Subcutaneous abdominal adipose tissue (tissue), 5 donors: Measurements from ENCODE around the gene LRP1-AS.

Experiments used
- H3K27ac ChIP-seq: one replicate; pipeline ENCODE4 v1.7.0; 2013; ENCODE audit warnings: low read depth, mild to moderate bottlenecking, inconsistent platforms, low read length, moderate library complexity
- H3K27me3 ChIP-seq, 5 donors: one replicate each; pipeline ENCODE4 v1.7.0; 2013; ENCODE audit warnings: low read length in 5 of 5, inconsistent platforms in 1 of 5; ENCODE audit not compliant: control insufficient read depth in 5 of 5, insufficient read depth in 4 of 5
- H3K36me3 ChIP-seq, 5 donors: one replicate each; pipeline ENCODE4 v1.7.0; 2013; ENCODE audit warnings: low read length in 5 of 5; ENCODE audit not compliant: control insufficient read depth in 5 of 5, insufficient read depth in 5 of 5
- H3K4me1 ChIP-seq, 5 donors: one replicate each; pipeline ENCODE4 v1.7.0; 2013; ENCODE audit warnings: low read length in 5 of 5, mild to moderate bottlenecking in 3 of 5, moderate library complexity in 1 of 5; ENCODE audit not compliant: control insufficient read depth in 5 of 5, insufficient read depth in 5 of 5
- H3K4me3 ChIP-seq, 5 donors: one replicate each; pipeline ENCODE4 v1.7.0; 2013; ENCODE audit warnings: low read length in 5 of 5, low read depth in 1 of 5
- H3K9ac ChIP-seq, 5 donors: one replicate each; pipeline ENCODE4 v1.7.0; 2013; ENCODE audit warnings: low read length in 5 of 5, mild to moderate bottlenecking in 4 of 5, moderate library complexity in 3 of 5
- H3K9me3 ChIP-seq, 5 donors: one replicate each; pipeline ENCODE4 v1.7.0; 2013; ENCODE audit warnings: low read length in 5 of 5; ENCODE audit not compliant: control insufficient read depth in 5 of 5
- donor health status: healthy.
- donor health status: healthy.
- donor health status: healthy.
- donor health status: healthy.
- donor health status: healthy.

LRP1-AS gene

DNA sequence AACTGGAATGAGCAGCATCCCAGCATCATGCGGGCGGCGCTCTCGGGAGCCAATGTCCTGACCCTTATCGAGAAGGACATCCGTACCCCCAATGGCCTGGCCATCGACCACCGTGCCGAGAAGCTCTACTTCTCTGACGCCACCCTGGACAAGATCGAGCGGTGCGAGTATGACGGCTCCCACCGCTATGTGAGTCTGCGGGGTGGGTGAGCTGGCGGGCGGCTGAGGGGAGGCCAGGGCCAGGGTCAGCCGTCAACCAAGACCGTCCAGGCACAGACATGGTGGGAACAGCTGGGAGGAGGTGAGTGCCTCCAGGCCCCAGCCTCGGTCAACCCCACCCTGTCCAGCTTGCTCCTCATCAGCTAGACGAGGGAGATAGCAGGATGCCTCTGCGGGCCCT, 43.4 kb upstream of the LRP1-AS start:
- H3K27me3 ChIP-seq = no peaks in the 10 kb centered on the region
- peaks cover 0 to 15% (median 5%) of the 10 kb centered on the region in 5 donors for H3K4me1 ChIP-seq
- H3K9me3 ChIP-seq = no peaks in the 10 kb centered on the region
- H3K36me3 ChIP-seq = peaks cover 0 to 100% (median 100%) of the 10 kb centered on the region in 5 donors
- no peak overlapping the region for H3K4me3 ChIP-seq
- no peak overlapping the region for H3K9ac ChIP-seq
- H3K27ac ChIP-seq = no peak overlapping the region

DNA sequence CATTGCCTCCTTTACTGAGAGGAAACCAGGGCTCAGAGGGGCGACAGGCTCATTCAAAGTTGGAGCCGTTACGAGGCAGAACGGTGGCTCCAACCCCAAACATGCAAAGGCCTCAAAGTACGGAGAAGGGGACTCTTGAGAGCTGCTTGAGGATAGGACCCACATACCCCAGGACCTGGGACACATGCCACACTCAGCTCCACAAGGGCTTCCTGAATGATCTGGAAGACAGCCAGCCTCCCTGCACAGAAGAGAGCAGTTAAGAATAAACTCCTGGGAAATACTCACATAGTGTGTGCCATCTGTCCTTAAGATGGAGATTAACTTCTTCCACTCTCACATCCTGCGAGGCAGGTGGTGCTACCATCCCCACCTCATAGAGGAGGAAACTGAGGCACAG, 42.6 kb upstream of the LRP1-AS start:
- Histone ChIP-seq H3K27me3 (no peaks in the 10 kb centered on the region), H3K27ac (no peak overlapping the region), H3K4me3 (no peak overlapping the region), H3K9me3 (no peaks in the 10 kb centered on the region), H3K4me1 (peaks cover 0 to 15% (median 5%) of the 10 kb centered on the region in 5 donors), H3K36me3 (peaks cover 0 to 100% (median 100%) of the 10 kb centered on the region in 5 donors), H3K9ac (no peak overlapping the region)

DNA sequence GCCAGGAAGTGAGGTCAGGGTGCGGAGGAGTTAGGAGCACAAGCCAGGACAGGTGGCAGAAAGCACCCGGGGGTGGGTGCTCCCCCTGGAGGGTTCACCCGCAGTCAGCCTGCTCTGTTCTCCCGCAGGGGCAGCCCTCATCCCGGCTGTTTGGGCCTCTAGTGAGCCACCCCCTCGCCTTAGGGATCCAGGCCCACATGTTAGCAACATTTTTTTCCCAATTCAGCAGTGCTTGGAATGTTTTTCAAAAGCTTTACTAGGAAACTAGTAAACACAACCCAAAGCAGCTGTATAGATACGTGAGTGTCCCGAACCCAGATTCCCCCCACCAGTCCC, 40.6 kb upstream of the LRP1-AS start:
- Histone ChIP-seq H3K9me3 (no peaks in the 10 kb centered on the region), H3K9ac (no peak overlapping the region), H3K4me3 (no peak overlapping the region), H3K4me1 (peaks cover 0 to 14% (median 3%) of the 10 kb centered on the region in 5 donors), H3K36me3 (peaks cover 0 to 100% (median 100%) of the 10 kb centered on the region in 5 donors), H3K27ac (no peak overlapping the region), H3K27me3 (no peaks in the 10 kb centered on the region)

DNA sequence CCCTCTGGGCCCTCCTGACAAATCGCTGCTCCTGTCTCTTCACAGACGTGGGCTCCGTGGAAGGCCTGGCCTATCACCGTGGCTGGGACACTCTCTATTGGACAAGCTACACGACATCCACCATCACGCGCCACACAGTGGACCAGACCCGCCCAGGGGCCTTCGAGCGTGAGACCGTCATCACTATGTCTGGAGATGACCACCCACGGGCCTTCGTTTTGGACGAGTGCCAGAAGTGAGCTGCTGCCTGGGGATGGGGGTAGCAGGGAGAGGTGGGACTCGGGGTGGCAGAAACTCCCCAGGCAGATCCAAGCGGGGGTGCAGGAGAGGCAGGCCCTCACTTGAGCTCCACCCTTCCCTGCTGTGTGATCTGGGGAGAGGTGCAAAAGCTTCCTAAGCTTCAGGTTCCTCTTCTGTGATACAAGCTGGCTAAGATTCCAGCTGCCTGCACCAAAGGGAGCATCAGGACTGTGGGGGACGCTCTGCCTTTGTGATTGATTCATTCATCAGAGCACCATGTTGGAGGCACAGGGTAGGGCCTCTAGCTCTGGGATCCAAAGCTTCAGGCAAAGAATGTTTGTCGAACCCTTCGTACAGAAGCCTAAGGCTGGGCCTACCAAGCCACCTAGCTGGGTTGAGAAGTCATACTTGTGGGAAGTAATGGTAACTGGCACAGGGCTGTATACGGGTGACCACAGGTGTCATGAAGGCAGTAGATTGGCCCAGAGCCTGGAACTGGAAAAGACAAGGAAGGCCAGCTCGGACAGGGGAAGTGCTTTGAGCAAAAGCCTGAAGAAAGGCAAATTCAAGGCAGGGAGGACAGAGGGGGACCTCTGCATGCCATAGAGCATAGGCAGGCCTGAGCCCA, 40.0 kb upstream of the LRP1-AS start:
- peaks cover 0 to 100% (median 95%) of the 10 kb centered on the region in 5 donors for H3K36me3 ChIP-seq
- no peak overlapping the region for H3K27ac ChIP-seq
- H3K9me3 ChIP-seq = no peaks in the 10 kb centered on the region
- H3K27me3 ChIP-seq = no peaks in the 10 kb centered on the region
- no peak overlapping the region for H3K9ac ChIP-seq
- H3K4me3 ChIP-seq = no peak overlapping the region
- H3K4me1 ChIP-seq = peaks cover 0 to 8% (median 0%) of the 10 kb centered on the region in 5 donors

DNA sequence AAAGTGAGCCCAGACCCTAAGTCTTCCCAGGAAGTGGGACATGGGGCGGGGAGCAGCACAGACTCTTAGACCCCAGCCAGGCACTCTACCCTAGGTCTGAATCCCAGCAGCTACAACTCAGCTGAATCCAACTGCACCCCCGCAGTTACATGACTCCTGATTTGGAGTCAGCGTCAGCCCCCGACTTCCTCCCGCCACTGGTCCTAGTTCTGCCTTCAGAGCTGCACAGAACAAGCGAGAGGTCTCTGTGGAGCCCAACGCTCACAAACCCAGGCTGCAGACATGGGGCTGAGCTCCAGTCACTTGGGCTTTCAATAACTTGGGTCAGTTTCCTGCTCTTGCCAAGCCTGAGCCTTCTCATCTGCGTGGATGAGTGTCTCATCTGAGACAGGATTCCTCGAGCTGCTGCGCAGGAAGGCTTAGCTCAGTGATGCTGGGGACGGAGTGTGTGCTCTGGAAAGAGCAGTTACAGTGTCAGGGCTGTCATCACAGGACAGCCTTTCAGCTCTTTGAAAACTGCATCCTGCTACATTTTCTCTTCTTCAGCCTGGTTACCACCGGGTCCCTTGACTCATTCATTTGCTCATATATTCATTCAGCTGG, 38.6 kb upstream of the LRP1-AS start:
- peaks cover 0 to 21% (median 5%) of the 10 kb centered on the region in 5 donors for H3K4me1 ChIP-seq
- no peaks in the 10 kb centered on the region for H3K9me3 ChIP-seq
- no peak overlapping the region for H3K9ac ChIP-seq
- H3K36me3 ChIP-seq = peaks cover 0 to 95% (median 86%) of the 10 kb centered on the region in 5 donors
- no peak overlapping the region for H3K4me3 ChIP-seq
- H3K27me3 ChIP-seq = no peaks in the 10 kb centered on the region
- no peak overlapping the region for H3K27ac ChIP-seq

- H3K9ac ChIP-seq = no peak overlapping the region
Measured at GRCh38 chr12:57185403-57185802, 38.0 kb upstream of the LRP1-AS start.

DNA sequence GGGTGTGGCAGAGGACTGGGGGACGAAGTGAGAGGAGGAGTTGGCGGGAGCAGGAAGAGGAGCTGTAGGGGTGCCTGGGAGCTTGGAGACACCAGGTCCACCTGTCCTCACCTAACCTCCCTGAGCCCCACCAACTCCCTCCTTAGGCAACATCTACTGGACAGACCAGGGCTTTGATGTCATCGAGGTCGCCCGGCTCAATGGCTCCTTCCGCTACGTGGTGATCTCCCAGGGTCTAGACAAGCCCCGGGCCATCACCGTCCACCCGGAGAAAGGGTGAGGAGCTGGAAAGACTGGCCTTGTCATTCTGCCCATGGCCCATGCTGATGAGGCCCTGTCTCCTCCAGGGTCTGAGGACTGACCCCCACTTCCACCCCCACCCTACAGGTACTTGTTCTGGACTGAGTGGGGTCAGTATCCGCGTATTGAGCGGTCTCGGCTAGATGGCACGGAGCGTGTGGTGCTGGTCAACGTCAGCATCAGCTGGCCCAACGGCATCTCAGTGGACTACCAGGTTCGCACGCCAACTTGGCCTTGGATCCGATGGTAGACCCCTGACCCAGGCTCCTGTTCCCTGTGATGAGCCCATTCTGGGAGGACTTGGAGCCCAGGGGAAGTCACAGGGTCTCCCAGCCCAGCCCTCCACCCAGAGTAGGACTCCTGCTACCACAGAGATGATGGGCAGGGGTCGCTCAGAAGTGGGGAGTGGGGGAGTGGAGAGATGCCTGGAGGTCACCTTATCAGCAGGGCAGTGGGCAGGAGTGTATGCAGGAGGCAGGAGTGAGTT, 36.7 kb upstream of the LRP1-AS start:
- no peak overlapping the region for H3K9ac ChIP-seq
- H3K9me3 ChIP-seq = no peaks in the 10 kb centered on the region
- H3K27ac ChIP-seq = no peak overlapping the region
- no peak overlapping the region for H3K4me3 ChIP-seq
- H3K27me3 ChIP-seq = no peaks in the 10 kb centered on the region
- H3K4me1 ChIP-seq = peaks cover 0 to 27% (median 12%) of the 10 kb centered on the region in 5 donors
- H3K36me3 ChIP-seq = peaks cover 0 to 95% (median 86%) of the 10 kb centered on the region in 5 donors

More at GRCh38 chr12:57185403-57185802, 38.0 kb upstream of the LRP1-AS start:
- no peak overlapping the region for H3K27ac ChIP-seq
- H3K4me1 ChIP-seq = peaks cover 0 to 27% (median 12%) of the 10 kb centered on the region in 5 donors
- H3K27me3 ChIP-seq = no peaks in the 10 kb centered on the region
- H3K9me3 ChIP-seq = no peaks in the 10 kb centered on the region
- no peak overlapping the region for H3K4me3 ChIP-seq
- H3K36me3 ChIP-seq = peaks cover 0 to 95% (median 86%) of the 10 kb centered on the region in 5 donors

DNA sequence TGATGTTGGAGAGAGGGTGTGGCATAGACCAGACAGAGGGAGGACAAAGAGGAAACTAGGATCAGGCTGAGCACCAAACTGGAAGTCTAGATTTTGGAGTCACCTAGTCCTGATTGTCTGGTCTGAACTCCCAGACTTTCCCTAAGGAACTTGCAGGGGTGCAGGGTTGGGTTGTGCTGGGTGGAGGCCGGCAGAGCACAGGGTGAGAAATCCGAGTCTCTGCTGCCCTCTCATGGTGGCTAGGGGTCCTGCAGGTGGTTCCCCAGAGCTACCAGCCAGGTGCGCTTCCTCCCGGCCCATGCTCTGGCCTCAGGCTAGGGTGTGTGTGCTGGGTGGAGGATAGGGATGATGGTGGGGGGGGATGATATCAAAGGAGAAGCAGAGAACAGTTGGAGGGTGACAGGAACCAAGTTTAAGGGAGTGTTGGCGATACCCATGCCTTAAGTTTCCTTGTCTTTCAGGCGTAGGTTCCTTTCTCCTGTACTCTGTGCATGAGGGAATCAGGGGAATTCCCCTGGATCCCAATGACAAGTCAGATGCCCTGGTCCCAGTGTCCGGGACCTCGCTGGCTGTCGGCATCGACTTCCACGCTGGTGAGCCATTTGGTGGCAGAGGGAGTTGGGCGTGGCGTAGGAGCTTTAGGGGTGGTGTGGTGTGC, 35.6 kb upstream of the LRP1-AS start:
- peaks cover 0 to 95% (median 86%) of the 10 kb centered on the region in 5 donors for H3K36me3 ChIP-seq

DNA sequence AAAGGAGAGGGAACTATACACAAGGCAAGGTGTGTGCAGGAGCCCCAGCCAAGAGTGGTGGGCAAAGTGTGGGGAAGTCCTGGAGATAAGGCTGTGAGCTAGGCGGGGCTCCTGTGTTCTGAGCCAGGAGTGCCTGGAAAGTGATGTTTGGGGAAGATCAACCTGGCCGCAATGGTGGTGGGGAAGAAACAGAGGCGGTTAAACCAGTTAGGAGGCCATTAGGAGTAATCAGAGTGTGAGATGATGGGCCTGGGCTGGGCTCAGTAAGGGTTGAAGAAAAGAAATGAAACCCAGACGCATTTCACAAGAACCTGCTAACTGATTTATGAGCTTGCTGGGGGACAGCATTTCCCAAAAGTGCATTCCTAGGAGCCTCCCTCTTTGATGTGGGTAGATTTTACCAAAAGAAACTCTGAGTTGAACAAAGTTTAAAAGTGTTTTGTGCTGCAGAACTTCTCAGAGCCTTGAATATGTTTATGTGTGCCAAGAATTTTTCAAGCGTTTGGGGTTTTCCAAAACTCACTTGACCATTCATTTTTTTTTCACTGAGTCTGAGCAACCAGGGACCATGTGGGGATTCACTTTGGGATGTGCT, 34.2 kb upstream of the LRP1-AS start:
- Histone ChIP-seq H3K27ac (no peak overlapping the region), H3K9ac (no peak overlapping the region), H3K4me3 (no peak overlapping the region), H3K4me1 (peaks cover 0 to 27% (median 12%) of the 10 kb centered on the region in 5 donors), H3K9me3 (no peaks in the 10 kb centered on the region), H3K36me3 (peaks cover 0 to 95% (median 87%) of the 10 kb centered on the region in 5 donors), H3K27me3 (no peaks in the 10 kb centered on the region)

More for the DNA sequence above, 35.6 kb upstream of the LRP1-AS start:
- Histone ChIP-seq H3K9ac (no peak overlapping the region), H3K4me1 (peaks cover 0 to 27% (median 12%) of the 10 kb centered on the region in 5 donors), H3K9me3 (no peaks in the 10 kb centered on the region), H3K4me3 (no peak overlapping the region), H3K27me3 (no peaks in the 10 kb centered on the region), H3K27ac (no peak overlapping the region)
